ENCODE data around the gene PRKAR2A. TPM values are rescaled to one million over a fixed set of nuclear protein-coding genes. Genes with fewer than 3 reads are reported as not detected.

PRKAR2A gene
- total and polyA plus RNA-seq, 4 donors = 12.1 to 28.5 (median 13.9) TPM

DNA sequence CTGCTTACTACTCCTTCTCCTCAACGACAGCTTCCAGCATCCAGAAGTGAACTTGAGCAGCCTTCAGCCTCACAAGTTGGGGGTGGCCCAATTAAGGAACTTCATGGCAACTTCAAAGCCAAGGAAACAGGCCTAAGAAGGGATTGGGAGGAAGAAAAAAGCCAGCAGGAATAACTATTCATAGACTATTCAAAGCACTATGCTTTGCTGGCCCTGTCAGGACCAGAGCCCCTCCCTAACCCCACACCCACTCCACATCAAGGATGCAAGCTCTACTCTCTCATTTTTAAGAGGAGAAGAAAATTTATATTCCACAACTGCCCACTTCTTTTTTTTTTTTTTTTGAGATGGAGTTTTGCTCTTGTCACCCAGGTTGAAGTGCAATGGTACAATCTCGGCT, 10.0 kb upstream of the PRKAR2A start:
- no peak overlapping the region for H3K27ac ChIP-seq (ENCODE audit: low read depth in 1 of 2, low read length in 2 of 2)
- no peak for DNase-seq (ENCODE audit: low spot score)
- H3K4me1 ChIP-seq (ENCODE audit: control insufficient read depth in 4 of 4, insufficient read depth in 4 of 4, low read length in 3 of 4) = peaks cover 0 to 2% (median 0%) of the 10 kb centered on the region in 4 donors
- TF ChIP-seq GABPA (IDR thresholded peaks at IDR 0.05 in 1 of 2, conservative IDR thresholded peaks at IDR 0.05 in 1 of 2) (no peak), TAF1 (conservative IDR thresholded peaks at IDR 0.05) (no peak)
- TF ChIP-seq, protein P1, sequence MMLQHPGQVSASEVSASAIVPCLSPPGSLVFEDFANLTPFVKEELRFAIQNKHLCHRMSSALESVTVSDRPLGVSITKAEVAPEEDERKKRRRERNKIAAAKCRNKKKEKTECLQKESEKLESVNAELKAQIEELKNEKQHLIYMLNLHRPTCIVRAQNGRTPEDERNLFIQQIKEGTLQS (IDR thresholded peaks at IDR 0.05) = no peak
- no peaks in the 10 kb centered on the region for H3K27me3 ChIP-seq (ENCODE audit: control insufficient read depth in 4 of 4, insufficient read depth in 4 of 4, low read length in 3 of 4)
- H3K36me3 ChIP-seq (ENCODE audit: control insufficient read depth in 4 of 4, insufficient read depth in 3 of 4, low read depth in 1 of 4, low read length in 3 of 4) = peaks cover 9 to 45% (median 41%) of the 10 kb centered on the region in 4 donors
- no peaks in the 10 kb centered on the region for H3K9me3 ChIP-seq (ENCODE audit: control insufficient read depth in 4 of 4, low read length in 3 of 4)
- WGBS = 87% methylated on average over 2 of the region's 2 CpGs
- H3K4me3 ChIP-seq (ENCODE audit: low read depth in 1 of 3, low read length in 3 of 3) = no peak overlapping the region
- no peak overlapping the region for H3K9ac ChIP-seq (ENCODE audit: low read depth in 1 of 2, low read length in 2 of 2)

DNA sequence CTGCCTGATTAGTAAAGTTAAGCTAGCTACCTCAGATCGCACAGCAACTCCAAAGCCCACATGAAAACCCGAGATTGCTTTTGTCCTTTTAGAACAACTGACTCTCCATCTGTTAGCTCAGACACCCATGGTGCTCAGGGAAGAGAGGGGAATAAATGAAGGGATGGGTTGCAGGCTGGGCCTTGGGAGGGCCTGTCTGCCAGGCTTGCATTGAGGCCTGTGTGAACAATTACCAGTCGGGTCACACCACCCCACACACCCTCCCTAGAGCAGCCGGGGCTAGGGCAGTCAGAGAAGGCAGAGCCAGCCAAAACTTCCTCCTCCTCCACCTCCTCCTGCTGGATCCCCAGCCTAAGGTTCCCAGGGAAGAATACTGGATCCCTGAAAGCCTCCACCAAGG, 8.8 kb upstream of the PRKAR2A start:
- no peak overlapping the region for H3K9ac ChIP-seq (ENCODE audit: low read depth in 1 of 2, low read length in 2 of 2)
- no peak overlapping the region for H3K4me3 ChIP-seq (ENCODE audit: low read depth in 1 of 3, low read length in 3 of 3)
- peaks cover 9 to 41% (median 34%) of the 10 kb centered on the region in 4 donors for H3K36me3 ChIP-seq (ENCODE audit: control insufficient read depth in 4 of 4, insufficient read depth in 3 of 4, low read depth in 1 of 4, low read length in 3 of 4)
- no peak for DNase-seq (ENCODE audit: low spot score)
- no peaks in the 10 kb centered on the region for H3K27me3 ChIP-seq (ENCODE audit: control insufficient read depth in 4 of 4, insufficient read depth in 4 of 4, low read length in 3 of 4)
- 77% methylated on average over 4 of the region's 4 CpGs for WGBS
- TF ChIP-seq FOXA2 (IDR thresholded peaks at IDR 0.05) (no peak), HNF4G (IDR thresholded peaks at IDR 0.05) (no peak), FOXA1 (IDR thresholded peaks at IDR 0.05) (no peak), YY1 (IDR thresholded peaks at IDR 0.05) (no peak)
- TF ChIP-seq, protein P2, sequence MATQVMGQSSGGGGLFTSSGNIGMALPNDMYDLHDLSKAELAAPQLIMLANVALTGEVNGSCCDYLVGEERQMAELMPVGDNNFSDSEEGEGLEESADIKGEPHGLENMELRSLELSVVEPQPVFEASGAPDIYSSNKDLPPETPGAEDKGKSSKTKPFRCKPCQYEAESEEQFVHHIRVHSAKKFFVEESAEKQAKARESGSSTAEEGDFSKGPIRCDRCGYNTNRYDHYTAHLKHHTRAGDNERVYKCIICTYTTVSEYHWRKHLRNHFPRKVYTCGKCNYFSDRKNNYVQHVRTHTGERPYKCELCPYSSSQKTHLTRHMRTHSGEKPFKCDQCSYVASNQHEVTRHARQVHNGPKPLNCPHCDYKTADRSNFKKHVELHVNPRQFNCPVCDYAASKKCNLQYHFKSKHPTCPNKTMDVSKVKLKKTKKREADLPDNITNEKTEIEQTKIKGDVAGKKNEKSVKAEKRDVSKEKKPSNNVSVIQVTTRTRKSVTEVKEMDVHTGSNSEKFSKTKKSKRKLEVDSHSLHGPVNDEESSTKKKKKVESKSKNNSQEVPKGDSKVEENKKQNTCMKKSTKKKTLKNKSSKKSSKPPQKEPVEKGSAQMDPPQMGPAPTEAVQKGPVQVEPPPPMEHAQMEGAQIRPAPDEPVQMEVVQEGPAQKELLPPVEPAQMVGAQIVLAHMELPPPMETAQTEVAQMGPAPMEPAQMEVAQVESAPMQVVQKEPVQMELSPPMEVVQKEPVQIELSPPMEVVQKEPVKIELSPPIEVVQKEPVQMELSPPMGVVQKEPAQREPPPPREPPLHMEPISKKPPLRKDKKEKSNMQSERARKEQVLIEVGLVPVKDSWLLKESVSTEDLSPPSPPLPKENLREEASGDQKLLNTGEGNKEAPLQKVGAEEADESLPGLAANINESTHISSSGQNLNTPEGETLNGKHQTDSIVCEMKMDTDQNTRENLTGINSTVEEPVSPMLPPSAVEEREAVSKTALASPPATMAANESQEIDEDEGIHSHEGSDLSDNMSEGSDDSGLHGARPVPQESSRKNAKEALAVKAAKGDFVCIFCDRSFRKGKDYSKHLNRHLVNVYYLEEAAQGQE (IDR thresholded peaks at IDR 0.05) = no peak
- no peaks in the 10 kb centered on the region for H3K9me3 ChIP-seq (ENCODE audit: control insufficient read depth in 4 of 4, low read length in 3 of 4)
- H3K27ac ChIP-seq (ENCODE audit: low read depth in 1 of 2, low read length in 2 of 2) = no peak overlapping the region
- H3K4me1 ChIP-seq (ENCODE audit: control insufficient read depth in 4 of 4, insufficient read depth in 4 of 4, low read length in 3 of 4) = peaks cover 0 to 2% (median 0%) of the 10 kb centered on the region in 4 donors

DNA sequence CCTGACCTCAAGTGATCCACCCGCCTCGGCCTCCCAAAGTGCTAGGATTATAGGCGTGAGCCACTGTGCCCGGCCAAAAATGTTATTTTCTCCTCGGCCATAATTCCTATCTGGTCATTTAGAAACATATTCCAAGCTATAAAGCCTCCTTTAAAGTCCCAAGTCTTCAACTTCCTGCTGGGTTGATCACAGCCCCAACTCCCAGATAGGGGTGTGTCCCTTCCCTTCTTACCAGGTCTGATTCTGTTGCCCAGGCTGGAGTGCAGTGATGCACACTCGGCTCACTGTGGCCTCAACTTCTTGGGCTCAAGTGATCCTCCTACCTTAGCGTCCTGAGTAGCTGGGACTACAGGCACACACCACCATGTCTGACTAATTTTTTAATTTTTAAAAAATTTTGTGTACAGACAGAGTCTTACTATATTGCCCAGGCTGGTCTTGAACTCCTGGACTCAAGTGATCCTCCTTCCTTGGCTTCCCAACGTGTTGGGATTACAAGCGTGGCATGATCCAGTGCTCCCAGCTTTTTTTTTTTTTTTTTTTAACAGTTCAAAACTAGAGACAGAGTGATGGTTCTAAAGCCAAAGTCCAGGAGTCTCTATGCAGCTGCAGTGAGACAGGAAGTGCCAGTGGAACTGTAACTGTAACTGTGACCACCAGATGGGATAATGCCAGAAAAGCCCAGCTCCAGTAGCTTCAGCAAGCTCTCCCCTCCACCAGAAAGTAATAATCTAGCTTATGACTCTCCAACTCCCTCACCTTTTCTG, 8.2 kb upstream of the PRKAR2A start:
- peaks cover 9 to 39% (median 31%) of the 10 kb centered on the region in 4 donors for H3K36me3 ChIP-seq (ENCODE audit: control insufficient read depth in 4 of 4, insufficient read depth in 3 of 4, low read depth in 1 of 4, low read length in 3 of 4)
- no peak for DNase-seq (ENCODE audit: low spot score)
- H3K9ac ChIP-seq (ENCODE audit: low read depth in 1 of 2, low read length in 2 of 2) = no peak overlapping the region
- H3K4me1 ChIP-seq (ENCODE audit: control insufficient read depth in 4 of 4, insufficient read depth in 4 of 4, low read length in 3 of 4) = peaks cover 0 to 2% (median 0%) of the 10 kb centered on the region in 4 donors
- no peaks in the 10 kb centered on the region for H3K9me3 ChIP-seq (ENCODE audit: control insufficient read depth in 4 of 4, low read length in 3 of 4)
- no peak overlapping the region for H3K27ac ChIP-seq (ENCODE audit: low read depth in 1 of 2, low read length in 2 of 2)
- no peak for TF ChIP-seq HNF4A (conservative IDR thresholded peaks at IDR 0.05)
- TF ChIP-seq, protein P3, sequence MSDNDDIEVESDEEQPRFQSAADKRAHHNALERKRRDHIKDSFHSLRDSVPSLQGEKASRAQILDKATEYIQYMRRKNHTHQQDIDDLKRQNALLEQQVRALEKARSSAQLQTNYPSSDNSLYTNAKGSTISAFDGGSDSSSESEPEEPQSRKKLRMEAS (IDR thresholded peaks at IDR 0.05) = no peak
- TF ChIP-seq TAF1 (conservative IDR thresholded peaks at IDR 0.05) = no peak
- TF ChIP-seq YY1 (IDR thresholded peaks at IDR 0.05) = no peak
- TF ChIP-seq JUND (IDR thresholded peaks at IDR 0.05) = no peak
- TF ChIP-seq HNF4G (IDR thresholded peaks at IDR 0.05) = no peak
- TF ChIP-seq EGR1 (IDR thresholded peaks at IDR 0.05; ENCODE audit: low read depth in 2 of 2) = no peak
- TF ChIP-seq, protein P1 (IDR thresholded peaks at IDR 0.05) = no peak
- no peak for TF ChIP-seq FOXA1 (IDR thresholded peaks at IDR 0.05)
- TF ChIP-seq GABPA (IDR thresholded peaks at IDR 0.05 in 1 of 2, conservative IDR thresholded peaks at IDR 0.05 in 1 of 2) = no peak
- TF ChIP-seq, protein P4, sequence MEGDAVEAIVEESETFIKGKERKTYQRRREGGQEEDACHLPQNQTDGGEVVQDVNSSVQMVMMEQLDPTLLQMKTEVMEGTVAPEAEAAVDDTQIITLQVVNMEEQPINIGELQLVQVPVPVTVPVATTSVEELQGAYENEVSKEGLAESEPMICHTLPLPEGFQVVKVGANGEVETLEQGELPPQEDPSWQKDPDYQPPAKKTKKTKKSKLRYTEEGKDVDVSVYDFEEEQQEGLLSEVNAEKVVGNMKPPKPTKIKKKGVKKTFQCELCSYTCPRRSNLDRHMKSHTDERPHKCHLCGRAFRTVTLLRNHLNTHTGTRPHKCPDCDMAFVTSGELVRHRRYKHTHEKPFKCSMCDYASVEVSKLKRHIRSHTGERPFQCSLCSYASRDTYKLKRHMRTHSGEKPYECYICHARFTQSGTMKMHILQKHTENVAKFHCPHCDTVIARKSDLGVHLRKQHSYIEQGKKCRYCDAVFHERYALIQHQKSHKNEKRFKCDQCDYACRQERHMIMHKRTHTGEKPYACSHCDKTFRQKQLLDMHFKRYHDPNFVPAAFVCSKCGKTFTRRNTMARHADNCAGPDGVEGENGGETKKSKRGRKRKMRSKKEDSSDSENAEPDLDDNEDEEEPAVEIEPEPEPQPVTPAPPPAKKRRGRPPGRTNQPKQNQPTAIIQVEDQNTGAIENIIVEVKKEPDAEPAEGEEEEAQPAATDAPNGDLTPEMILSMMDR (IDR thresholded peaks at IDR 0.05; ENCODE audit: low read depth, low read length, missing input control) = no peak
- no peak for TF ChIP-seq FOXA2 (IDR thresholded peaks at IDR 0.05)
- TF ChIP-seq RXRA (IDR thresholded peaks at IDR 0.05) = no peak
- H3K27me3 ChIP-seq (ENCODE audit: control insufficient read depth in 4 of 4, insufficient read depth in 4 of 4, low read length in 3 of 4) = no peaks in the 10 kb centered on the region
- no peak overlapping the region for H3K4me3 ChIP-seq (ENCODE audit: low read depth in 1 of 3, low read length in 3 of 3)
- 83% methylated on average over 9 of the region's 9 CpGs for WGBS

All from liver (tissue), 9 donors.